Breast epithelium (tissue), 3 donors: ENCODE results near the gene HOXC13.

Experiments
- CTCF ChIP-seq, 3 donors: fragments of 450-650 bp; IDR thresholded peaks; one replicate each; pipeline ENCODE4 v1.5.1; 2016 to 2017; ENCODE audit warnings: antibody characterized with exemption in 3 of 3, mild to moderate bottlenecking in 3 of 3, moderate library complexity in 3 of 3
- POLR2A ChIP-seq: fragments of 450-650 bp; IDR thresholded peaks from one replicate; pipeline ENCODE4 v1.6.1; 2016; ENCODE audit warnings: antibody characterized with exemption, mild to moderate bottlenecking, moderate library complexity
- POLR2AphosphoS5 ChIP-seq, 3 donors: sonication (generic); formaldehyde crosslinking; IDR thresholded peaks; one replicate each; pipeline ENCODE4 v1.6.1; 2017; ENCODE audit warnings: antibody characterized with exemption in 3 of 3

- TF ChIP-seq CTCF (IDR thresholded peaks at IDR 0.05) (no peak), POLR2A (no peak), POLR2AphosphoS5 (IDR thresholded peaks at IDR 0.05) (no peak)
These were observed 18.4 kb downstream of the HOXC13 start for GRCh38 chr12:53956914-53957536.
